Ovary (tissue), 9 donors: Measurements from ENCODE around the gene NXNL1. TPM values are rescaled to one million over a fixed set of nuclear protein-coding genes. Genes with fewer than 3 reads are reported as not detected.
"Not testable (repeated sequence)": the region's sequence is repeated elsewhere in the genome, so short reads cannot be mapped to it uniquely, and the experiment has no call there.

Experiments used
- DNase-seq, 5 donors: peaks; one replicate each; pipeline ENCODE4 v3.0.0-alpha.2; 2019 to 2020
- H3K27ac ChIP-seq, 2 donors: fragments of 200-600 bp; one replicate each; pipeline versions ENCODE4 v1.5.1 to v1.8.0; 2019 to 2022
- H3K27me3 ChIP-seq: fragments of 200-600 bp; one replicate; pipeline ENCODE4 v1.8.0; 2022
- H3K36me3 ChIP-seq: fragments of 200-600 bp; sonication (generic); one replicate; pipeline ENCODE4 v1.5.1; 2019
- H3K4me1 ChIP-seq: one replicate; pipeline ENCODE4 v1.8.1; 2013; ENCODE audit warnings: mild to moderate bottlenecking, moderate library complexity; ENCODE audit not compliant: insufficient read depth
- H3K4me3 ChIP-seq: fragments of 200-600 bp; sonication (generic); one replicate; pipeline ENCODE4 v1.5.1; 2017
- H3K9me3 ChIP-seq, 2 donors: fragments of 200-600 bp in 1 of 2; sonication (generic) in 1 of 2; one replicate each; pipeline versions ENCODE4 v1.5.1 to v1.8.1; 2013 to 2019; ENCODE audit warnings: mild to moderate bottlenecking in 1 of 2, moderate library complexity in 1 of 2
- CTCF ChIP-seq, 3 donors: fragments of 450-650 bp in 2 of 3; fragments of 200-600 bp in 1 of 3; IDR thresholded peaks; one replicate each; pipeline versions ENCODE4 v1.5.1 to v1.8.0; 2016 to 2022; ENCODE audit warnings: antibody characterized with exemption in 3 of 3, mild to moderate bottlenecking in 1 of 3
- EP300 ChIP-seq: sonication (generic); formaldehyde crosslinking; IDR thresholded peaks from one replicate; pipeline ENCODE4 v1.6.1; 2017; ENCODE audit warnings: antibody characterized with exemption
- POLR2A ChIP-seq: fragments of 450-650 bp; IDR thresholded peaks from one replicate; pipeline ENCODE4 v1.6.1; 2017; ENCODE audit warnings: antibody characterized with exemption, mild to moderate bottlenecking, moderate library complexity
- WGBS, 3 donors: extraction: QIAGEN DNeasy Blood & Tissue Kit in 1 of 3; methylation state at CpG; one replicate each; pipeline versions ENCODE4 v1.1.5 to v1.1.7; 2013 to 2017; 5-methylcytosine and 5-hydroxymethylcytosine counted together
- intact Hi-C, 4 donors: fragments of 100-400 bp; cut with DNase I; formaldehyde crosslinking; loops; one replicate each; pipeline versions ENCODE4 v1.11.0 to v1.15.1; 2022 to 2023
- polyA plus RNA-seq, 2 donors: library from polyadenylated mRNA; stranded (reverse); fragments of 200-250 nt in 1 of 2; fragments of 350-450 nt in 1 of 2; fragmentation: Illumina TruSeq in 1 of 2; extraction: RNeasy Lipid Tissue Mini Kit (QIAGEN cat#74804) in 1 of 2; gene quantifications; one replicate each; pipeline ENCODE4 v1.2.3, GENCODE V29; 2013 to 2014
- total RNA-seq, 7 donors: library from RNA; depleted of rRNA in 2 of 7; stranded (reverse); fragments of >200 nt in 2 of 7; fragmentation: NEBNext Ultra II Directional in 3 of 7; extraction: Animal tissue kit (Norgen Biotek cat#: 25700) in 3 of 7; gene quantifications; one replicate each; pipeline versions ENCODE4 v1.1.0 to v1.2.4, GENCODE V29; 2016 to 2023
- donor health status: DM: no; HTN: no; CAD: no; lungs with moderate emphysema.
- donor health status: DM: no; HTN: no; CAD: no.
- donor health status: Bipolar disorder and iron deficiency.
- donor health status: DM: yes; HTN: yes; CAD: no.
- donor health status: DM: no; HTN: no; CAD: no.
- donor health status: DM: yes; HTN: yes; CAD: no.

The NXNL1 gene
- total and polyA plus RNA-seq, 9 donors: 0.11 TPM; not detected in 8

- DNase-seq: peak in 2 of 5 donors; percentile 46 to 54
- WGBS, 3 donors: 43 to 59% (median 44%) methylated on average over 21 of the region's 21 CpGs
- Histone ChIP-seq H3K9me3 (no peaks in the 10 kb centered on the region), H3K4me3 (no peak overlapping the region), H3K27me3 (no peaks in the 10 kb centered on the region), H3K4me1 (no peaks in the 10 kb centered on the region), H3K27ac (peak overlapping the region in 1 of 2 donors; percentile 37), H3K36me3 (no peaks in the 10 kb centered on the region)
- intact Hi-C loops: no loop called here
- TF ChIP-seq POLR2A: no peak
- TF ChIP-seq EP300: no peak
- no peak for TF ChIP-seq CTCF (IDR thresholded peaks at IDR 0.05)
Observed at GRCh38 chr19:17499648-17500446, 39.1 kb upstream of the NXNL1 start.

- H3K4me1 ChIP-seq, DNase-seq, H3K9me3 ChIP-seq, H3K27me3 ChIP-seq, H3K36me3 ChIP-seq, intact Hi-C loops, H3K4me3 ChIP-seq, H3K27ac ChIP-seq: not testable (repeated sequence)
- 59 to 63% (median 61%) methylated on average over 12 of the region's 12 CpGs for WGBS, 3 donors
Observed at GRCh38 chr19:17499025-17499424, 38.3 kb upstream of the NXNL1 start.

GRCh38 chr19:17497149-17497798 is 36.5 kb upstream of the NXNL1 start:
- no peaks in the 10 kb centered on the region for H3K27me3 ChIP-seq
- DNase-seq: no peak
- TF ChIP-seq EP300: no peak
- TF ChIP-seq CTCF (IDR thresholded peaks at IDR 0.05): no peak
- TF ChIP-seq POLR2A: no peak
- H3K9me3 ChIP-seq: no peaks in the 10 kb centered on the region
- intact Hi-C loops: no loop called here
- H3K4me1 ChIP-seq: no peaks in the 10 kb centered on the region
- H3K4me3 ChIP-seq: no peak overlapping the region
- no peaks in the 10 kb centered on the region for H3K36me3 ChIP-seq
- H3K27ac ChIP-seq: no peak overlapping the region
- 79 to 83% (median 80%) methylated on average over 41 of the region's 41 CpGs for WGBS, 3 donors

GRCh38 chr19:17496337-17496997 is 35.7 kb upstream of the NXNL1 start:
- peak in 4 of 5 donors; percentile 55 to 75 (median 60) for DNase-seq
- intact Hi-C loops: no loop called here
- Histone ChIP-seq H3K4me3 (no peak overlapping the region), H3K27ac (no peak overlapping the region), H3K27me3 (no peaks in the 10 kb centered on the region), H3K36me3 (no peaks in the 10 kb centered on the region), H3K4me1 (no peaks in the 10 kb centered on the region), H3K9me3 (no peaks in the 10 kb centered on the region)
- no peak for TF ChIP-seq EP300
- TF ChIP-seq CTCF (IDR thresholded peaks at IDR 0.05): peak; percentile 29 to 62 (median 47)
- 55 to 64% (median 61%) methylated on average over 14 of the region's 14 CpGs for WGBS, 3 donors
